Fibroblast of lung (primary cell): ENCODE measurements around the gene SETDB1.

ENCODE experiments used
- CTCF ChIP-seq, 2 donors: IDR thresholded peaks in 1 of 2; conservative IDR thresholded peaks in 1 of 2; 1 replicate in 1 of 2; 2 replicates in 1 of 2; pipeline ENCODE4 v1.5.1; 2011 to 2012; ENCODE audit warnings: low read length in 2 of 2, control low read depth in 1 of 2, inconsistent platforms in 1 of 2, low read depth in 1 of 2, mild to moderate bottlenecking in 1 of 2
- EZH2 ChIP-seq: IDR thresholded peaks from 2 replicates; pipeline ENCODE4 v1.5.1; 2012; ENCODE audit warnings: low read length, control low read depth, mild to moderate bottlenecking; ENCODE audit errors: missing control alignments

GRCh38 chr1:151002611-151003010 lies 76.4 kb downstream of the SETDB1 start:
- TF ChIP-seq CTCF (conservative IDR thresholded peaks at IDR 0.05 in 1 of 2, IDR thresholded peaks at IDR 0.05 in 1 of 2; ENCODE audit: low read depth in 1 of 2, low read length in 2 of 2): no peak
- no peak for TF ChIP-seq EZH2
